ENCODE results near the gene ZNF469. TPM values are rescaled to one million over a fixed set of nuclear protein-coding genes. Genes with fewer than 3 reads are reported as not detected.

Gene ZNF469
- total and polyA plus RNA-seq, 4 donors: 0.04 to 0.50 (median 0.36) TPM

GRCh38 chr16:88338111-88338510 lies 44.6 kb upstream of the ZNF469 start:
- WGBS: 76% methylated on average over 16 of the region's 16 CpGs
- DNase-seq (ENCODE audit: low spot score): no peak

GRCh38 chr16:88338896-88339295 lies 43.9 kb upstream of the ZNF469 start:
- WGBS: 77% methylated on average over 7 of the region's 7 CpGs
- Histone ChIP-seq H3K27me3 (ENCODE audit: control insufficient read depth in 4 of 4, insufficient read depth in 4 of 4, low read length in 3 of 4) (no peaks in the 10 kb centered on the region), H3K36me3 (ENCODE audit: control insufficient read depth in 4 of 4, insufficient read depth in 3 of 4, low read depth in 1 of 4, low read length in 3 of 4) (no peaks in the 10 kb centered on the region), H3K4me3 (ENCODE audit: low read depth in 1 of 3, low read length in 3 of 3) (no peak overlapping the region), H3K9ac (ENCODE audit: low read depth in 1 of 2, low read length in 2 of 2) (no peak overlapping the region), H3K9me3 (ENCODE audit: control insufficient read depth in 4 of 4, low read length in 3 of 4) (no peaks in the 10 kb centered on the region), H3K27ac (ENCODE audit: low read depth in 1 of 2, low read length in 2 of 2) (no peak overlapping the region), H3K4me1 (ENCODE audit: control insufficient read depth in 4 of 4, insufficient read depth in 4 of 4, low read length in 3 of 4) (no peaks in the 10 kb centered on the region)
- DNase-seq (ENCODE audit: low spot score): no peak
- TF ChIP-seq, protein P1, sequence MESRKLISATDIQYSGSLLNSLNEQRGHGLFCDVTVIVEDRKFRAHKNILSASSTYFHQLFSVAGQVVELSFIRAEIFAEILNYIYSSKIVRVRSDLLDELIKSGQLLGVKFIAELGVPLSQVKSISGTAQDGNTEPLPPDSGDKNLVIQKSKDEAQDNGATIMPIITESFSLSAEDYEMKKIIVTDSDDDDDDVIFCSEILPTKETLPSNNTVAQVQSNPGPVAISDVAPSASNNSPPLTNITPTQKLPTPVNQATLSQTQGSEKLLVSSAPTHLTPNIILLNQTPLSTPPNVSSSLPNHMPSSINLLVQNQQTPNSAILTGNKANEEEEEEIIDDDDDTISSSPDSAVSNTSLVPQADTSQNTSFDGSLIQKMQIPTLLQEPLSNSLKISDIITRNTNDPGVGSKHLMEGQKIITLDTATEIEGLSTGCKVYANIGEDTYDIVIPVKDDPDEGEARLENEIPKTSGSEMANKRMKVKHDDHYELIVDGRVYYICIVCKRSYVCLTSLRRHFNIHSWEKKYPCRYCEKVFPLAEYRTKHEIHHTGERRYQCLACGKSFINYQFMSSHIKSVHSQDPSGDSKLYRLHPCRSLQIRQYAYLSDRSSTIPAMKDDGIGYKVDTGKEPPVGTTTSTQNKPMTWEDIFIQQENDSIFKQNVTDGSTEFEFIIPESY (IDR thresholded peaks at IDR 0.05): no peak
- TF ChIP-seq EGR1 (IDR thresholded peaks at IDR 0.05; ENCODE audit: low read depth in 2 of 2) (no peak), HNF4A (conservative IDR thresholded peaks at IDR 0.05) (no peak), TAF1 (conservative IDR thresholded peaks at IDR 0.05) (no peak), RAD21 (IDR thresholded peaks at IDR 0.05) (no peak), MAX (IDR thresholded peaks at IDR 0.05) (no peak), SP1 (IDR thresholded peaks at IDR 0.05) (no peak), GABPA (IDR thresholded peaks at IDR 0.05 in 1 of 2, conservative IDR thresholded peaks at IDR 0.05 in 1 of 2) (no peak), FOXA1 (IDR thresholded peaks at IDR 0.05) (no peak), RXRA (IDR thresholded peaks at IDR 0.05) (no peak), JUND (IDR thresholded peaks at IDR 0.05) (no peak), HNF4G (IDR thresholded peaks at IDR 0.05) (no peak), ATF3 (IDR thresholded peaks at IDR 0.05) (no peak), FOXA2 (IDR thresholded peaks at IDR 0.05) (no peak)
- TF ChIP-seq, protein P2, sequence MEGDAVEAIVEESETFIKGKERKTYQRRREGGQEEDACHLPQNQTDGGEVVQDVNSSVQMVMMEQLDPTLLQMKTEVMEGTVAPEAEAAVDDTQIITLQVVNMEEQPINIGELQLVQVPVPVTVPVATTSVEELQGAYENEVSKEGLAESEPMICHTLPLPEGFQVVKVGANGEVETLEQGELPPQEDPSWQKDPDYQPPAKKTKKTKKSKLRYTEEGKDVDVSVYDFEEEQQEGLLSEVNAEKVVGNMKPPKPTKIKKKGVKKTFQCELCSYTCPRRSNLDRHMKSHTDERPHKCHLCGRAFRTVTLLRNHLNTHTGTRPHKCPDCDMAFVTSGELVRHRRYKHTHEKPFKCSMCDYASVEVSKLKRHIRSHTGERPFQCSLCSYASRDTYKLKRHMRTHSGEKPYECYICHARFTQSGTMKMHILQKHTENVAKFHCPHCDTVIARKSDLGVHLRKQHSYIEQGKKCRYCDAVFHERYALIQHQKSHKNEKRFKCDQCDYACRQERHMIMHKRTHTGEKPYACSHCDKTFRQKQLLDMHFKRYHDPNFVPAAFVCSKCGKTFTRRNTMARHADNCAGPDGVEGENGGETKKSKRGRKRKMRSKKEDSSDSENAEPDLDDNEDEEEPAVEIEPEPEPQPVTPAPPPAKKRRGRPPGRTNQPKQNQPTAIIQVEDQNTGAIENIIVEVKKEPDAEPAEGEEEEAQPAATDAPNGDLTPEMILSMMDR (IDR thresholded peaks at IDR 0.05; ENCODE audit: low read depth, low read length, missing input control): no peak

More at GRCh38 chr16:88338111-88338510, 44.6 kb upstream of the ZNF469 start:
- Histone ChIP-seq H3K4me3 (ENCODE audit: low read depth in 1 of 3, low read length in 3 of 3) (no peak overlapping the region), H3K36me3 (ENCODE audit: control insufficient read depth in 4 of 4, insufficient read depth in 3 of 4, low read depth in 1 of 4, low read length in 3 of 4) (no peaks in the 10 kb centered on the region), H3K27me3 (ENCODE audit: control insufficient read depth in 4 of 4, insufficient read depth in 4 of 4, low read length in 3 of 4) (no peaks in the 10 kb centered on the region), H3K9me3 (ENCODE audit: control insufficient read depth in 4 of 4, low read length in 3 of 4) (no peaks in the 10 kb centered on the region), H3K9ac (ENCODE audit: low read depth in 1 of 2, low read length in 2 of 2) (no peak overlapping the region), H3K4me1 (ENCODE audit: control insufficient read depth in 4 of 4, insufficient read depth in 4 of 4, low read length in 3 of 4) (no peaks in the 10 kb centered on the region), H3K27ac (ENCODE audit: low read depth in 1 of 2, low read length in 2 of 2) (no peak overlapping the region)
- TF ChIP-seq HNF4A (conservative IDR thresholded peaks at IDR 0.05): no peak
- no peak for TF ChIP-seq EGR1 (IDR thresholded peaks at IDR 0.05; ENCODE audit: low read depth in 2 of 2)
